ENCODE results near the gene LPCAT3. TPM values are rescaled to one million over a fixed set of nuclear protein-coding genes. Genes with fewer than 3 reads are reported as not detected.

The LPCAT3 gene, protein sequence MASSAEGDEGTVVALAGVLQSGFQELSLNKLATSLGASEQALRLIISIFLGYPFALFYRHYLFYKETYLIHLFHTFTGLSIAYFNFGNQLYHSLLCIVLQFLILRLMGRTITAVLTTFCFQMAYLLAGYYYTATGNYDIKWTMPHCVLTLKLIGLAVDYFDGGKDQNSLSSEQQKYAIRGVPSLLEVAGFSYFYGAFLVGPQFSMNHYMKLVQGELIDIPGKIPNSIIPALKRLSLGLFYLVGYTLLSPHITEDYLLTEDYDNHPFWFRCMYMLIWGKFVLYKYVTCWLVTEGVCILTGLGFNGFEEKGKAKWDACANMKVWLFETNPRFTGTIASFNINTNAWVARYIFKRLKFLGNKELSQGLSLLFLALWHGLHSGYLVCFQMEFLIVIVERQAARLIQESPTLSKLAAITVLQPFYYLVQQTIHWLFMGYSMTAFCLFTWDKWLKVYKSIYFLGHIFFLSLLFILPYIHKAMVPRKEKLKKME
- total RNA-seq: 16.3 and 25.6 TPM in 2 replicates

DNA sequence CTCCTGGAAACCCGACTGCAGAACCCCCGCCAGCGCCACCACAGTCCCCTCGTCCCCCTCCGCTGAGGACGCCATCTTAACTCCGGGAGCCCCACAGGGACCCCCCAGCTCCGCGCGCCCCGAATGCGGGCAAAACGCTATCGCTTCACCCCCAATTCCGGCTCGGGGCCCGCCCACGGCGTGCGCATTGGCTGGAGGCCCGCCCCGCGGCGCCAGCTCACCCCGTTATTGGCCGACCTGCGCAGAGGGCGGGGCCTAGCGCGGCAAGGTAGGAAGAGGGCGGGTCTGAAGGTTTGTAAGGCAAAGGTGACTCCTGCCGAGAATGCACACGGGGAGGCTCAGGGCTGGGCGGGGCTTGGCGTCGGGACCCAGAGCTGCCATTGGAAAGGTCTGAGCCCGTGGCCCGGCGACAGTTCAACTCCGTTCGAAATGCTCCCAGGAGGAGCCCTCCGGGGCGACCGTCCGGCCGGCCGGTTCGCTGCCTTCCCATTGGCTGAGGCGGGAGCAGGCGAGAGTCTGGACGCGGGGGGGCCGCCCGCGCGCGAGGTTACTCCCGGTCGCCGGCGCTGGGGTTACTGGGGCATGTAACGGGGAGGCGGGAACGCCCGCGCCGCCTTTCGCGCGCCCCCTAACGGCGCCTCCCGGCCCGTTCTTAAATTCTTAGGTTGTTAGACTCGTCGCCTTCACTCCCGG, at the start of gene LPCAT3:
Gene LPCAT3 (minus strand): TSS at position 127 of the 693 bp plus-strand sequence. CDS start 52 bp downstream, at position 75.

DNA sequence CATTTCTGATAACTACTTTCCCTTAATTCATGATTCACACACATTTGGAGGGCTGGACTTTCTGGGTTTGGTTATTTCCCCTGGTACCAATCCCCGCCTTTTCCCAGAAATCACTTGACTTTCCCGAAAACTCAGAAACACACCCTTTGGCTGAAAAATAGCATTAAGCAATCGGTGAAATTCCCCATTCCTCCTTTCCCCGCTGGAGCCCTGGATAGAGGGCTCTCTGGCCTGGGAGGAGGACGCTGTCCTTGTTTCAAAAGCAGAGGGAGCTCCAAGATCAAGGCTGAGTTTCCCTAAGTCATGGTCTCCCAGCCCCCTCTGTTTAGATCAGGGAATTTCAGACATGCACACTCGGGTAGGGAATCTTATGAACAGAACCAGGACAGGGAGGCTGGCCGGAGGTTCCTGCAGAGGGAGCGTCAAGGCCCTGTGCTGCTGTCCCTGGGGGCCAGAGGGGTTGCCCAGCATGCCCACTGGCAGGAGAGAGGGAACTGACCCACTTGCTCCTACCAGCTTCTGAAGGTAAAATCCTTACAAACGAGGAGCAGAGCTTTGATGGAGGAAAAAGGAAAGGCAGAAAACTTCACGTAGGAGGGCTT, 42.2 kb upstream of the LPCAT3 start, which contains the start of gene C1S:
Gene C1S (plus strand): TSS at position 366 of the 602 bp plus-strand sequence. CDS start 1,195 bp downstream, outside the sequence.

DNA sequence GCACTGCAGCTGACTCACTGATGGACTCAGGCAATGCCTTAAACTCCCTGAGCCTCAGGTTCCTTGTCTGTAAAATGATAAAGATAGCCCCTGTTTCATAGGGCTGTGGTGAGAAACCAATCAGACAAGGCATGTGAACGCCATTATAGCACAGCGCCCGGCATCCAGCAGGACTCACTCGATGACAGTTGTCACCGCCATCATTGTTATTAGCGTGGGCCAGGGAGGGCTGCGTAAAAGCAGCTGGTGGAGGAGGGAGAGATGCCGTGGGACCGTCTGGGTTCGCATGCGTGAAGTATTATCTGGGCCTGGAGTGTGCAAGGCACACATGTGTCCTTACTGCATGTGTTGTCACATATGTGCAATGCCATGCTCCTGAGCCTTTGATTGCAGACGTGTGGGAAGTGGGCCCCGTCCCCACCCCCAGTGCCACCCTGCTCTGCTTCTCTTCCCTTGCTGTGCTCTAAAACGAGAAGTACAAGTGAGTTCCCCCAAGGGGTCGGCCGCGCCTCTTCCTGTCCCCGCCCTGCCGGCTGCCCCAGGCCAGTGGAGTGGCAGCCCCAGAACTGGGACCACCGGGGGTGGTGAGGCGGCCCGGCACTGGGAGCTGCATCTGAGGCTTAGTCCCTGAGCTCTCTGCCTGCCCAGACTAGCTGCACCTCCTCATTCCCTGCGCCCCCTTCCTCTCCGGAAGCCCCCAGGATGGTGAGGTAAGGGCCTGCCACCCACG, 67.3 kb downstream of the LPCAT3 start, which contains the start of gene PTPN6:
Gene PTPN6 (plus strand): TSS at position 546 of the 730 bp plus-strand sequence. CDS start 157 bp downstream, at position 703.

GRCh38 chr12:6943722-6944380, 74.4 kb downstream of the LPCAT3 start, which contains the start of the genes C12orf57 and RNU7-1:
TSS of gene C12orf57 (plus strand) at chr12:6944022. CDS start at chr12:6944122, 100 bp downstream.
TSS of gene RNU7-1 (plus strand) at chr12:6943816.

DNA sequence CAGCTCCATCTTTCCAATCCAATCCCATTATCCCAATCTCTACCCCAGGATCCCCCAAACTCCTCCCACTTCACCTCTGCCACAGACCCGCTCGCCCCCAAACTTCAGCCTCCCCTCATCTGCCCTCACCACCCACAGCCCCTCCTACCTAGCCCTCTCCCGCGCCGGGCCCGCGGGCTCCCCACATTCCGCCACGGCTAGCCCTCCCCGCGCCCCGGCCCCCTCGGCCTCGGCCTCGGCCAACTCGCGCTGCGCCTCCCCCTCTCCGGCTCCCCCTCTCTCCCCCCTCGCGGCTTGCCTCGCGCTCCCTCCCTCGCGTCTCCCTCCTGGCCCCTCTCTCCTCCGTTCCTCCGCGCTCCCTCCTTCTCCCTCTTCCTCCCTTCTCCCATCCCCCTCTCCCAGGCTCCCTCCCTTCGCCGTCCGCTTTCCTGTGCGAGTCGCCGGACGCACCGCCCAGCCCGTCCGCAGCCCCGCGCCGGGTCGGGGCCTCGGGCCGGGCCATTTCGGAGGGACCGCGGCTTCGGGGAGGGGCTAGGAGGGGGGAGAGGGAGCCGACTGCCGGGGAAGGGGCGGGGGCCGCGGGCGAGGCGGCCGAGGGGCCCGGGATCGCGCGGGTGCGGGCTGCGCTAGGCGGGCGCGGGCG, 90.8 kb downstream of the LPCAT3 start, which contains the start of gene ATN1:
Gene ATN1 (plus strand): TSS at position 581 of the 643 bp plus-strand sequence. CDS start 6,043 bp downstream, outside the sequence.

Small RNA genes lying within 50 kb of the gene (small RNA-seq; reads per million reads assigned to genes)
- gene AC006512.1 (ENCODE audit: low replicate concordance) (not detected), gene MIR141 (ENCODE audit: low replicate concordance) (2.4 reads per million, percentile 73 among the genes with 10 or more reads in this experiment), gene MIR200C (ENCODE audit: low replicate concordance) (13.1 reads per million, percentile 95 among the genes with 10 or more reads in this experiment), gene RNU7-1 (ENCODE audit: low replicate concordance) (not detected), gene SCARNA12 (ENCODE audit: low replicate concordance) (5.6 reads per million, percentile 89 among the genes with 10 or more reads in this experiment)

Other genes with a start within 250 kb of the LPCAT3 start
- 0.22 and 0.29 TPM in 2 replicates for gene LAG3, start 246.0 kb downstream of the LPCAT3 start, total RNA-seq
- gene CD4, start 228.9 kb downstream of the LPCAT3 start, total RNA-seq: 0.57 and 1.1 TPM in 2 replicates
- gene GPR162, start 196.7 kb downstream of the LPCAT3 start, total RNA-seq: 1.1 TPM in 2 replicates
- 83.3 and 146 TPM in 2 replicates for gene P3H3, start 190.1 kb downstream of the LPCAT3 start, total RNA-seq
- gene GNB3, start 177.6 kb downstream of the LPCAT3 start, total RNA-seq: 2.0 and 6.2 TPM in 2 replicates
- gene CDCA3, start 167.2 kb downstream of the LPCAT3 start, total RNA-seq: 0.66 and 43.2 TPM in 2 replicates
- 64.3 and 117 TPM in 2 replicates for gene USP5, start 166.3 kb downstream of the LPCAT3 start, total RNA-seq
- gene TPI1, start 150.9 kb downstream of the LPCAT3 start, total RNA-seq: 386 and 739 TPM in 2 replicates
- 8.2 and 8.5 TPM in 2 replicates for gene SPSB2, start 145.2 kb downstream of the LPCAT3 start, total RNA-seq
- gene LRRC23, start 113.7 kb downstream of the LPCAT3 start, total RNA-seq: 3.4 and 14.0 TPM in 2 replicates
- gene ENO2, start 103.9 kb downstream of the LPCAT3 start, total RNA-seq: 8.2 and 9.4 TPM in 2 replicates
- 15.6 and 17.9 TPM in 2 replicates for gene ATN1, start 90.5 kb downstream of the LPCAT3 start, total RNA-seq
- gene RNU7-1, start 74.7 kb downstream of the LPCAT3 start, total RNA-seq: not detected in 2 replicates
- gene C12orf57, start 74.5 kb downstream of the LPCAT3 start, total RNA-seq: 69.3 and 175 TPM in 2 replicates
- gene PTPN6, start 67.1 kb downstream of the LPCAT3 start, total RNA-seq: 0.22 TPM in 1 of 2 replicates, not detected in the other
- gene PHB2, start 47.8 kb downstream of the LPCAT3 start, total RNA-seq: 186 and 248 TPM in 2 replicates
- 38.5 and 41.5 TPM in 2 replicates for gene EMG1, start 47.6 kb downstream of the LPCAT3 start, total RNA-seq
- 40.7 and 172 TPM in 2 replicates for gene C1S, start 42.2 kb upstream of the LPCAT3 start, total RNA-seq
- gene C1R, start 74.0 kb upstream of the LPCAT3 start, total RNA-seq: 23.2 and 300 TPM in 2 replicates
- 15.0 and 34.6 TPM in 2 replicates for gene C1RL, start 90.7 kb upstream of the LPCAT3 start, total RNA-seq
- not detected in 2 replicates for gene RBP5, start 110.4 kb upstream of the LPCAT3 start, total RNA-seq
- 6.4 and 12.9 TPM in 2 replicates for gene CLSTN3, start 111.9 kb upstream of the LPCAT3 start, total RNA-seq
- gene PEX5, start 171.2 kb upstream of the LPCAT3 start, total RNA-seq: 23.2 and 31.1 TPM in 2 replicates

Measured in placental pericyte (primary cell).